OCI-LY1 (cell line): Measurements from ENCODE around the gene ANKS6.

ENCODE experiments used
- EZH2 ChIP-seq: fragments of 200-600 bp; sonication (generic), shearing (Covaris generic); IDR thresholded peaks from 2 replicates; pipeline ENCODE4 v1.8.0; 2017; ENCODE audit warnings: borderline replicate concordance, mixed run types, mild to moderate bottlenecking, antibody characterized with exemption, low read length, moderate library complexity, mixed read lengths
- TF ChIP-seq, protein P1 (sequence below): fragments of 200-600 bp; sonication (generic), shearing (Covaris generic); IDR thresholded peaks from 2 replicates; pipeline ENCODE4 v1.5.1; 2017; ENCODE audit warnings: mild to moderate bottlenecking, antibody characterized with exemption, low read length, moderate library complexity, mixed read lengths

GRCh38 chr9:98818764-98819163 lies 22.4 kb upstream of the ANKS6 start:
- TF ChIP-seq, protein P1, sequence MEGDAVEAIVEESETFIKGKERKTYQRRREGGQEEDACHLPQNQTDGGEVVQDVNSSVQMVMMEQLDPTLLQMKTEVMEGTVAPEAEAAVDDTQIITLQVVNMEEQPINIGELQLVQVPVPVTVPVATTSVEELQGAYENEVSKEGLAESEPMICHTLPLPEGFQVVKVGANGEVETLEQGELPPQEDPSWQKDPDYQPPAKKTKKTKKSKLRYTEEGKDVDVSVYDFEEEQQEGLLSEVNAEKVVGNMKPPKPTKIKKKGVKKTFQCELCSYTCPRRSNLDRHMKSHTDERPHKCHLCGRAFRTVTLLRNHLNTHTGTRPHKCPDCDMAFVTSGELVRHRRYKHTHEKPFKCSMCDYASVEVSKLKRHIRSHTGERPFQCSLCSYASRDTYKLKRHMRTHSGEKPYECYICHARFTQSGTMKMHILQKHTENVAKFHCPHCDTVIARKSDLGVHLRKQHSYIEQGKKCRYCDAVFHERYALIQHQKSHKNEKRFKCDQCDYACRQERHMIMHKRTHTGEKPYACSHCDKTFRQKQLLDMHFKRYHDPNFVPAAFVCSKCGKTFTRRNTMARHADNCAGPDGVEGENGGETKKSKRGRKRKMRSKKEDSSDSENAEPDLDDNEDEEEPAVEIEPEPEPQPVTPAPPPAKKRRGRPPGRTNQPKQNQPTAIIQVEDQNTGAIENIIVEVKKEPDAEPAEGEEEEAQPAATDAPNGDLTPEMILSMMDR: no peak
- TF ChIP-seq EZH2: no peak
